ENCODE measurements around the gene FANK1. TPM values are rescaled to one million over a fixed set of nuclear protein-coding genes. Genes with fewer than 3 reads are reported as not detected.

The FANK1 gene
- polyA plus RNA-seq, 2 of the 4 experiments (the other 2 are of a cell fraction): 4.1 to 5.3 TPM

GRCh38 chr10:125868372-125868975 lies 27.9 kb upstream of the FANK1 start (continued):
- TF ChIP-seq ELK1 (IDR thresholded peaks at IDR 0.05; ENCODE audit: low read depth, low read length): no peak

- Histone ChIP-seq H3K4me3 (no peak overlapping the region), H3K4me2 (no peak overlapping the region), H3K9me3 (peaks cover 7% of the 10 kb centered on the region), H3K4me1 (0 out of 3 replicates have a peak, but pooled peaks cover 4% of the 10 kb centered on the region), H3K27ac (no peak overlapping the region)
- no peak for ATAC-seq
- no peak for DNase-seq (ENCODE audit: low read depth in 1 of 2, low spot score in 1 of 2)
- 89% methylated on average over 4 of the region's 4 CpGs for WGBS (ENCODE audit: missing lambda C conversion rate)
- no peak for FAIRE-seq
- no peak for TF ChIP-seq RARB (CRISPR knock-in tag; IDR thresholded peaks at IDR 0.05)
- ChIA-PET POLR2A (no interaction called here), CTCF (interaction anchor here (0.7 to 4.1 kb wide), 4 partner anchors 11 to 632 kb away, joined by 3 to 16 read pairs (median 3); no protein-coding TSS in a partner anchor)
Measured at GRCh38 chr10:125871338-125871737, 25.0 kb upstream of the FANK1 start.

GRCh38 chr10:125878957-125879835 lies 17.2 kb upstream of the FANK1 start:
- ChIA-PET CTCF (interaction anchor here (0.6 to 3.9 kb wide), 4 partner anchors 10 to 1137 kb away, joined by 3 to 15 read pairs (median 3); no protein-coding TSS in a partner anchor), POLR2A (interaction anchor here (0.8 to 1.1 kb wide), 2 partner anchors 24 to 160 kb away, joined by 3 to 4 read pairs; partner anchors contain the start of gene EDRF1)
- peaks cover 16% of the 10 kb centered on the region for H3K9me3 ChIP-seq
- TF ChIP-seq MAX (IDR thresholded peaks at IDR 0.05) (peak; percentile 37; the same call in 1 of the 2 replicates), HOXB5 (CRISPR knock-in tag; IDR thresholded peaks at IDR 0.05) (no peak), POLR2AphosphoS2 (conservative IDR thresholded peaks at IDR 0.05; ENCODE audit: low read length) (no peak), PHF8 (IDR thresholded peaks at IDR 0.05; ENCODE audit: borderline replicate concordance, low read depth) (no peak), REST (IDR thresholded peaks at IDR 0.05) (no peak), BCL3 (IDR thresholded peaks at IDR 0.05) (no peak), CHD4 (IDR thresholded peaks at IDR 0.05; ENCODE audit: borderline replicate concordance) (0 out of 2 replicates have a peak, but pooled peaks have one; percentile 60), FOSL2 (IDR thresholded peaks at IDR 0.05) (peak; percentile 88), FOSL2 (CRISPR knock-in tag; IDR thresholded peaks at IDR 0.05) (peak; percentile 93), GATA3 (IDR thresholded peaks at IDR 0.05; ENCODE audit: borderline replicate concordance) (peak; percentile 73; the same call in 1 of the 2 replicates), JUN (IDR thresholded peaks at IDR 0.05) (peak in 1 of 2 experiments; percentile 45; a peak in 1 of 5 replicates), ATOH8 (CRISPR knock-in tag; IDR thresholded peaks at IDR 0.05; ENCODE audit: low read depth) (no peak), CEBPB (IDR thresholded peaks at IDR 0.05) (peak in 1 of 2 experiments; percentile 67; a peak in 2 of 4 replicates), ZFP36 (IDR thresholded peaks at IDR 0.05; ENCODE audit: borderline replicate concordance, partially characterized antibody) (no peak), MAFK (IDR thresholded peaks at IDR 0.05; ENCODE audit: partially characterized antibody) (peak; percentile 46), HEYL (CRISPR knock-in tag; IDR thresholded peaks at IDR 0.05) (no peak), JUNB (IDR thresholded peaks at IDR 0.05) (peak; percentile 88), NR3C1 (IDR thresholded peaks at IDR 0.05) (no peak)
- H3K4me2 ChIP-seq: peak overlapping the region; percentile 62
- H3K4me1 ChIP-seq: peaks cover 42% of the 10 kb centered on the region
- peak; percentile 75 to 86 for DNase-seq (ENCODE audit: low read depth in 1 of 2, low spot score in 1 of 2)
- WGBS (ENCODE audit: missing lambda C conversion rate): 38% methylated on average over 11 of the region's 11 CpGs
- peak overlapping the region; percentile 67 to 79; a peak in 5 of 6 replicates for H3K27ac ChIP-seq
- peak; percentile 99 for FAIRE-seq
- peak; percentile 97 to 98 for ATAC-seq
- no peak overlapping the region for H3K4me3 ChIP-seq
